IgD-negative memory B cell (primary cell): Measurements from ENCODE around the gene SLC4A11. TPM values are rescaled to one million over a fixed set of nuclear protein-coding genes. Genes with fewer than 3 reads are reported as not detected.

ENCODE experiments used
- H3K27ac Mint-ChIP-seq, 3 donors: one replicate each; pipeline ENCODE4 v1.8.0; 2020 to 2022; ENCODE audit warnings: mild to moderate bottlenecking in 3 of 3, mixed read lengths in 3 of 3, moderate library complexity in 1 of 3
- H3K27me3 Mint-ChIP-seq: one replicate; pipeline ENCODE4 v1.8.0; 2021; ENCODE audit warnings: mixed read lengths
- H3K36me3 Mint-ChIP-seq: one replicate; pipeline ENCODE4 v1.8.0; 2020; ENCODE audit warnings: mild to moderate bottlenecking, mixed read lengths
- H3K4me1 Mint-ChIP-seq, 3 donors: one replicate each; pipeline ENCODE4 v1.8.0; 2020 to 2022; ENCODE audit warnings: mixed read lengths in 3 of 3, mild to moderate bottlenecking in 1 of 3
- H3K4me3 Mint-ChIP-seq, 4 donors: one replicate each; pipeline ENCODE4 v1.8.0; 2020 to 2022; ENCODE audit warnings: mild to moderate bottlenecking in 4 of 4, mixed read lengths in 4 of 4, moderate library complexity in 3 of 4
- H3K9me3 Mint-ChIP-seq, 3 donors: one replicate each; pipeline ENCODE4 v1.8.0; 2020 to 2021; ENCODE audit warnings: mixed read lengths in 3 of 3, mild to moderate bottlenecking in 1 of 3
- polyA plus RNA-seq: library from polyadenylated mRNA; unstranded; fragments of 300-500 nt; fragmentation: Illumina TruSeq; gene quantifications from one replicate; pipeline ENCODE4 v1.2.3, GENCODE V29; 2021

SLC4A11 gene
- polyA plus RNA-seq, 1 donor from 2014 or later: not detected

GRCh38 chr20:3255728-3256127, 16.7 kb upstream of the SLC4A11 start:
- Mint-ChIP-seq H3K4me3 (no peak overlapping the region), H3K36me3 (peaks cover 5% of the 10 kb centered on the region), H3K9me3 (no peaks in the 10 kb centered on the region), H3K4me1 (no peaks in the 10 kb centered on the region), H3K27me3 (no peaks in the 10 kb centered on the region), H3K27ac (no peak overlapping the region)

DNA sequence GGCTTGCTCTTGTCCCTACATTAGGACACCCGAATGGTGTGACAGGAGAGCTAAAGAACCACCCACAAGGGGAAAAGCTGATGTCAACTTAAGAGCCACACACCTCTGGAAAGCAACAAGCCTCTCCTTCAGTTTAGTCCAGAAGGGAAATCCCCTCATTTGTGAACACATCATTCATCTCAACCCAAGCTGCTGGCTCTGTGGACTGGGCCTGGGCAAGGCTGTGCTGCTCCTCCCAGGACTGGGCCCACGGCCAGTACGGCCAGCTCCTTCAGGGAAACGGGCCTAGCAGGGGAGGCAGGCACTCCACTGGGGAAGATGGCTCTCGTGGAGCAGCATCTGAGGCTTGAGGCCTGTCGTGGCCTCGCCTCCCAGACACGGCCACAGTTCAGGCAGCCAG, 12.8 kb upstream of the SLC4A11 start:
- Mint-ChIP-seq H3K9me3 (no peaks in the 10 kb centered on the region), H3K27ac (no peak overlapping the region), H3K4me3 (no peak overlapping the region), H3K27me3 (peaks cover 8% of the 10 kb centered on the region), H3K36me3 (peaks cover 3% of the 10 kb centered on the region), H3K4me1 (peaks cover 0 to 3% (median 0%) of the 10 kb centered on the region in 3 donors)

GRCh38 chr20:3250091-3250504, 11.1 kb upstream of the SLC4A11 start:
- no peak overlapping the region for H3K4me3 Mint-ChIP-seq
- peaks cover 0 to 3% (median 0%) of the 10 kb centered on the region in 3 donors for H3K4me1 Mint-ChIP-seq
- H3K27me3 Mint-ChIP-seq: peaks cover 9% of the 10 kb centered on the region
- no peak overlapping the region for H3K27ac Mint-ChIP-seq
- no peaks in the 10 kb centered on the region for H3K9me3 Mint-ChIP-seq
- H3K36me3 Mint-ChIP-seq: peaks cover 3% of the 10 kb centered on the region

GRCh38 chr20:3248993-3249347, 10.0 kb upstream of the SLC4A11 start:
- H3K27me3 Mint-ChIP-seq: peaks cover 9% of the 10 kb centered on the region
- H3K9me3 Mint-ChIP-seq: no peaks in the 10 kb centered on the region
- H3K36me3 Mint-ChIP-seq: no peaks in the 10 kb centered on the region
- H3K27ac Mint-ChIP-seq: no peak overlapping the region
- peaks cover 0 to 3% (median 0%) of the 10 kb centered on the region in 3 donors for H3K4me1 Mint-ChIP-seq
- peak overlapping the region in 2 of 4 donors; percentile 54 to 73 for H3K4me3 Mint-ChIP-seq

- no peak overlapping the region for H3K27ac Mint-ChIP-seq
- no peaks in the 10 kb centered on the region for H3K36me3 Mint-ChIP-seq
- H3K4me3 Mint-ChIP-seq: peak overlapping the region in 2 of 4 donors; percentile 54 to 73
- H3K9me3 Mint-ChIP-seq: no peaks in the 10 kb centered on the region
- H3K27me3 Mint-ChIP-seq: peaks cover 9% of the 10 kb centered on the region
- H3K4me1 Mint-ChIP-seq: peaks cover 0 to 3% (median 0%) of the 10 kb centered on the region in 3 donors
Observed at GRCh38 chr20:3248167-3248992, 9.4 kb upstream of the SLC4A11 start.

DNA sequence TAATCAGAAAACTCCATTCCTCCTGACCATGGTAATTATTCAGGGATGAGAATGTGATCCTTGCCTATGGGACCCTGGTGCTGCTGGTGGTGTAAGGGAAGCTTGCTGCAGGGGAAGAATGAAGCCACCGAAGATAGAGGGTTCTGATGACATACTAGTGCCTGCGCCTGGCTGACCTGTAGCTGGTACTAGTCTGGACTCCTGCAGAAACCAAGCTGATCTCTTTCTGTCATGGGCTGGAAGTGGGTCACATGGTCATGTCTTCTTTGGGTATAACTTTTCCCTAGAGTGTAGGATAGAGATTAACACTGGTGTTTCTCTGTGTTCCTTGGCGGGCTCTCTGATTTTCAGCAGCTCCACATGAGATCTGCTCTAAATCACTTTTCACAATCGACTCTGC, 8.6 kb upstream of the SLC4A11 start:
- Mint-ChIP-seq H3K27me3 (peaks cover 9% of the 10 kb centered on the region), H3K36me3 (no peaks in the 10 kb centered on the region), H3K4me3 (peak overlapping the region in 1 of 4 donors; percentile 19), H3K27ac (no peak overlapping the region), H3K4me1 (peaks cover 0 to 3% (median 0%) of the 10 kb centered on the region in 3 donors), H3K9me3 (no peaks in the 10 kb centered on the region)

DNA sequence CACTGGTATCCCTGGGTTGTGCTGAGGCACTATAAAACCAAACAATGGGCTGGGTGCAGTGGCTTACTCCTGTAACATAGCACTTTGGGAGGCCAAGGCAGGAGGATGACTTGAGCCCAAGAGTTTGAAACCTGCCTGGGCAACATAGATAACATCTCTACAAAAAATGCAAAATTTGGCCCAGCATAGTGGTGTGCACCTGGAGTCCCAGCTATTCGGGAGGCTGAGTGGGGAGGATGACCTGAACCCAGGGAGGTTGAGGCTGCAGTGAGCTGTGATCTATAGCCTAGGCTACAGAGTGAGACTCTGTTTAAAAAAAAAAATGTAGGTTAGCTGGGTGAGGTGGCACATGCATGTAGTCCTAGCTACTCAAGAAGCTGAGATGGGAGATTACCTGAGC, 7.7 kb upstream of the SLC4A11 start:
- H3K27ac Mint-ChIP-seq: no peak overlapping the region
- no peaks in the 10 kb centered on the region for H3K36me3 Mint-ChIP-seq
- peaks cover 9% of the 10 kb centered on the region for H3K27me3 Mint-ChIP-seq
- H3K9me3 Mint-ChIP-seq: no peaks in the 10 kb centered on the region
- H3K4me3 Mint-ChIP-seq: peak overlapping the region in 1 of 4 donors; percentile 2
- peaks cover 0 to 3% (median 0%) of the 10 kb centered on the region in 3 donors for H3K4me1 Mint-ChIP-seq

- Mint-ChIP-seq H3K4me3 (no peak overlapping the region), H3K27ac (no peak overlapping the region), H3K4me1 (peaks cover 0 to 3% (median 2%) of the 10 kb centered on the region in 3 donors), H3K9me3 (no peaks in the 10 kb centered on the region), H3K36me3 (no peaks in the 10 kb centered on the region), H3K27me3 (peaks cover 17% of the 10 kb centered on the region)
Observed at GRCh38 chr20:3245711-3246110, 6.7 kb upstream of the SLC4A11 start.

DNA sequence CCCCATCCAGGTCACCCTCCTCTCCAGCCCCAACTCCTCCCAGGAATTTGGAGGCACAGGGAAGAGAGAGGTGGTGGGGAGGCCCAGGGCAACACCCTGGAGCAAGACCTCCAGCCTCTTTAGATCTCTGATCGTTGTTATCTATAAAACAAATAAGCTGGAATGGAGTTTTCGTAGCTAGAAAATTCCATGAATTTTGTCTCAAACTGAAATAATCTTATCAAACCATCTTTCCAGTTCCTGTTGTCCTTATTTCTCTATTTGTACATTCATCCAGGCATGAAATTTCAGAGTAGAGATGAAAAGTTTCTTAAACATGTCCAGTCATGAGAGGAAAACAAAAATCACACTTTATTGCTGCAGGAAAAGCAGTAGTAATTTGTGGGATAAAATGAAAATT, 6.2 kb upstream of the SLC4A11 start:
- H3K9me3 Mint-ChIP-seq: no peaks in the 10 kb centered on the region
- H3K27ac Mint-ChIP-seq: peak overlapping the region in 1 of 3 donors; percentile 67
- peaks cover under 1 to 3% (median 3%) of the 10 kb centered on the region in 3 donors for H3K4me1 Mint-ChIP-seq
- H3K27me3 Mint-ChIP-seq: peaks cover 19% of the 10 kb centered on the region
- H3K4me3 Mint-ChIP-seq: peak overlapping the region in 1 of 4 donors; percentile 12
- H3K36me3 Mint-ChIP-seq: no peaks in the 10 kb centered on the region

DNA sequence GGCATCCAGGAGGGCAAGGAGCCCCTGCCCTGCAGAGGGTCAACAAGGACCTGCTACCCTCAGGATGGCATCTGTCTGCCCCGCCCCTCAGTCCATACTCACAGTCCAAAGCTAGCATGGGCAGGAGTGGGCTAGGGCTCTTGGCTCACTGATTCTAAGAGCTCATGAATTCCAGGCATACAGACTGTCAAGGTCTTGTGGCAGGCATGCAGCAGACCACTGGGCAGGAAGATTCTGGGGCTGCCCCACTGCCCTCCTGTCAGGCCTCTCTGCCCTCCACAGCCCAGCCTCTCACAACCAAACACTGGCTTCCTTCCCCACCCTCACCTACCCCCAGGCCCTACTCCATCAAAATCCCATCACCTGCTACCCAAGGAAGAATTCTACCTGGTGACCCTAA, 5.6 kb upstream of the SLC4A11 start:
- peaks cover 19% of the 10 kb centered on the region for H3K27me3 Mint-ChIP-seq
- H3K27ac Mint-ChIP-seq: peak overlapping the region in 1 of 3 donors; percentile 67
- peaks cover 4 to 7% (median 6%) of the 10 kb centered on the region in 3 donors for H3K4me1 Mint-ChIP-seq
- H3K36me3 Mint-ChIP-seq: no peaks in the 10 kb centered on the region
- H3K9me3 Mint-ChIP-seq: no peaks in the 10 kb centered on the region
- H3K4me3 Mint-ChIP-seq: no peak overlapping the region

GRCh38 chr20:3243718-3244358, 4.8 kb upstream of the SLC4A11 start:
- Mint-ChIP-seq H3K27ac (no peak overlapping the region), H3K36me3 (no peaks in the 10 kb centered on the region), H3K4me1 (peaks cover 5 to 9% (median 8%) of the 10 kb centered on the region in 3 donors), H3K4me3 (no peak overlapping the region), H3K9me3 (no peaks in the 10 kb centered on the region), H3K27me3 (peaks cover 21% of the 10 kb centered on the region)

GRCh38 chr20:3242172-3242692, 3.2 kb upstream of the SLC4A11 start:
- Mint-ChIP-seq H3K27me3 (peaks cover 29% of the 10 kb centered on the region), H3K27ac (peak overlapping the region in 1 of 3 donors; percentile 46)

GRCh38 chr20:3240776-3241363, 1.9 kb upstream of the SLC4A11 start:
- H3K27me3 Mint-ChIP-seq: peaks cover 32% of the 10 kb centered on the region
- peaks cover 6 to 8% (median 8%) of the 10 kb centered on the region in 3 donors for H3K4me1 Mint-ChIP-seq
- no peak overlapping the region for H3K27ac Mint-ChIP-seq
- H3K36me3 Mint-ChIP-seq: no peaks in the 10 kb centered on the region
- peak overlapping the region in 2 of 4 donors; percentile 56 to 93 for H3K4me3 Mint-ChIP-seq
- no peaks in the 10 kb centered on the region for H3K9me3 Mint-ChIP-seq

More at GRCh38 chr20:3242172-3242692, 3.2 kb upstream of the SLC4A11 start:
- H3K9me3 Mint-ChIP-seq: no peaks in the 10 kb centered on the region
- H3K4me1 Mint-ChIP-seq: peaks cover 6 to 8% (median 7%) of the 10 kb centered on the region in 3 donors
- no peaks in the 10 kb centered on the region for H3K36me3 Mint-ChIP-seq
- peak overlapping the region in 2 of 4 donors; percentile 17 to 31 for H3K4me3 Mint-ChIP-seq

DNA sequence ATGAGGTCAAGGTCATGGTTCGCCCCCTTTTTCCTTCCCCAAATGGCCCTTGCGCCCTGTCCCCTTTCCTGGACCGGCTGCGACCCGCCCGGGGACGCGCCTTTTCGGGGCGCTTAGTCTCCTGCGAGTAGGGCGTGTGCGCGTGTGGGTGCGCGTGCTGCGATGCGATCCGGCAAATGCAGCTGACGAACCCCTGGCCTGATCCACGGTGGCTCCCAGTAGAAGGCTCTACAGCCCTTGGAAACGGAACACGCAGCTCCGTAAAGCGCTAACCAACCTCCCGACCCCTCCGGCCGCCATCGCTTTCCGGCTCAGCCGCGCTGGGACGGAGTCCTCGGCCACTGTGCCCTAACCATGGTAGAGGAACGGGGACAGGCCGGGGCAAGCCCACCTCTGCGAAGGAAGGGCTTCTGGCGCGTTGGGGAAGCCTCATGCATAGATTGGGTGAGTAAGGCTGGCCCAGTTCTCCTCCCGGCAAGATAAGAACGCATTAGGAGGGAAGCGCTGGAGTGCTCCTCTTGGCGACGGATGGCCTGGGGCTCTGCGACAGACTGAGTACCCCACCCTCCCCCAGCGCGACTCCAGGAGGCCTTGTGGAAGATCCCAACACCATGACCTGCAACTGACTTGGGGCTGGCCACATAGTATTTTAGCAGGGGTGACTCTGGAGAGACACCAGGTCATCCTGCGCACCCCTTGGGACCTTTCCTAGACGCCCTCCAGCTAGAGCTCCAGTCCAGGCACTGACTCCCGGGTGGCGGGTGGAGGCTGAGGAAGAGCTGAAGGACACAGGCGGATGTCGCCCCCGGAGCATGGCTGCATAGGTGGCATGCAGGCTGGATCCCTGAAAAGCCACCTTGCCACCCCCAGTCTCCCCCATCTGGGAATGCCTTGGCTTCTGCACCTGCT, 1.1 kb upstream of the SLC4A11 start:
- Mint-ChIP-seq H3K27ac (peak overlapping the region in 2 of 3 donors; percentile 53 to 93), H3K4me3 (peak overlapping the region; percentile 85 to 97 (median 94)), H3K36me3 (no peaks in the 10 kb centered on the region), H3K27me3 (peaks cover 32% of the 10 kb centered on the region), H3K4me1 (peaks cover 6 to 8% (median 8%) of the 10 kb centered on the region in 3 donors), H3K9me3 (no peaks in the 10 kb centered on the region)
